SK-N-SH treated with all-trans-retinoic acid at 6 μM for 48 hours (cell line): ENCODE results near the gene SEH1L.

Experiments used
- ARNTL ChIP-seq: fragments of 450-650 bp; formaldehyde crosslinking; IDR thresholded peaks from 2 replicates; pipeline ENCODE4 v1.5.0; 2020; ENCODE audit warnings: low read depth, mild to moderate bottlenecking, moderate library complexity, borderline replicate concordance
- ESRRG ChIP-seq: fragments of 250-450 bp; sonication (Bioruptor Pico); IDR thresholded peaks from 2 replicates; pipeline ENCODE4 v1.6.1; 2021; ENCODE audit warnings: mild to moderate bottlenecking

DNA sequence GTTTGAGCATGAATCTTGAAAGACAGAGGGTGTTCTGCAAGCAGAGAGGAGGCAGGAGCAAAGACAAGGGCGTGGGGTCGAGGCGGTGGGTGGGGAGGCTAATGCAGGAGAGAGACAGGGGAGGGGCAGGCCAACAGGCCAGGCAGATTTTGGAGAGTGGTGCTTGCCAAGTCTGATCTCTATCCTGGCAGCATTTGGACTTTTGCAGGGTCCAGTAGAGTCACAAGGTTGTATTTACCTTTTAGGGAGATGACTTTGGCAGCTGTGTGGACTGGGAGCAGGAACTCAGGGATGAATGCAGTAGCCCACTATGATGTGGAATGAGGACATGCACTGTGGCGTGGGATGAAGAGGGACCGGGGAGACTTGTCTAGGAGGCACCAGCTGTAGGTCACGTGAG lies 27.7 kb downstream of the SEH1L start:
- TF ChIP-seq ARNTL (CRISPR knock-in tag) = no peak
- TF ChIP-seq ESRRG = no peak
